HEK293T (cell line): Measurements from ENCODE around the gene PEDS1.
"Not testable (repeated sequence)": the region's sequence is repeated elsewhere in the genome, so short reads cannot be mapped to it uniquely, and the experiment has no call there.

Source experiments
- CTCF ChIA-PET: fragments of 350-600 bp; formaldehyde crosslinking; extraction: SDS; loops from one replicate; lab custom pipeline; 2021; ENCODE audit warnings: antibody characterized with exemption, inconsistent platforms; lab: Yijun Ruan, JAX
- POLR2A ChIA-PET: fragments of 350-600 bp; formaldehyde crosslinking; extraction: SDS; loops from one replicate; lab custom pipeline; 2020; ENCODE audit warnings: antibody characterized with exemption, inconsistent platforms; lab: Yijun Ruan, JAX
- DNase-seq: peaks from one replicate; pipeline ENCODE4 v3.0.0; 2012; ENCODE audit warnings: mixed read lengths; ENCODE audit errors: extremely low spot score
- ARNT ChIP-seq: fragments of 450-650 bp; IDR thresholded peaks from 2 replicates; pipeline ENCODE4 v1.6.1; 2017; ENCODE audit warnings: mild to moderate bottlenecking
- BHLHE40 ChIP-seq: fragments of 450-650 bp; IDR thresholded peaks from 2 replicates; pipeline ENCODE4 v1.6.1; 2016; ENCODE audit warnings: mild to moderate bottlenecking, moderate library complexity, borderline replicate concordance
- CTBP1 ChIP-seq: fragments of 450-650 bp; IDR thresholded peaks from 2 replicates; pipeline ENCODE4 v1.6.1; 2016; ENCODE audit warnings: borderline replicate concordance
- ELF4 ChIP-seq: fragments of 450-650 bp; IDR thresholded peaks from 2 replicates; pipeline ENCODE4 v1.6.1; 2017; ENCODE audit warnings: antibody characterized with exemption
- FOXA1 ChIP-seq: fragments of 450-650 bp; IDR thresholded peaks from 2 replicates; pipeline ENCODE4 v1.6.1; 2016; ENCODE audit warnings: mild to moderate bottlenecking
- FOXK2 ChIP-seq: fragments of 450-650 bp; IDR thresholded peaks from 2 replicates; pipeline ENCODE4 v1.6.1; 2016; ENCODE audit warnings: mild to moderate bottlenecking
- FOXM1 ChIP-seq: fragments of 450-650 bp; IDR thresholded peaks from 2 replicates; pipeline ENCODE4 v1.6.1; 2017; ENCODE audit warnings: mild to moderate bottlenecking, borderline replicate concordance
- HDGF ChIP-seq: fragments of 450-650 bp; IDR thresholded peaks from 2 replicates; pipeline ENCODE4 v1.6.1; 2017; ENCODE audit warnings: antibody characterized with exemption, borderline replicate concordance
- L3MBTL2 ChIP-seq: fragments of 450-650 bp; conservative IDR thresholded peaks from 2 replicates; pipeline ENCODE4 v1.6.1; 2016; ENCODE audit warnings: mild to moderate bottlenecking
- LEF1 ChIP-seq: fragments of 450-650 bp; IDR thresholded peaks from 2 replicates; pipeline ENCODE4 v1.6.1; 2017; ENCODE audit warnings: mild to moderate bottlenecking, borderline replicate concordance
- NFRKB ChIP-seq: fragments of 450-650 bp; IDR thresholded peaks from 2 replicates; pipeline ENCODE4 v1.6.1; 2016; ENCODE audit warnings: mild to moderate bottlenecking, moderate library complexity
- PKNOX1 ChIP-seq: fragments of 450-650 bp; IDR thresholded peaks from 2 replicates; pipeline ENCODE4 v1.6.1; 2016
- SP1 ChIP-seq: fragments of 450-650 bp; IDR thresholded peaks from 2 replicates; pipeline ENCODE4 v1.6.1; 2017
- SUZ12 ChIP-seq: fragments of 450-650 bp; IDR thresholded peaks from 2 replicates; pipeline ENCODE4 v1.6.1; 2016; ENCODE audit warnings: mild to moderate bottlenecking
- TARDBP ChIP-seq: fragments of 450-650 bp; IDR thresholded peaks from 2 replicates; pipeline ENCODE4 v1.6.1; 2016
- ZNF384 ChIP-seq: fragments of 450-650 bp; IDR thresholded peaks from 2 replicates; pipeline ENCODE4 v1.6.1; 2016

Gene PEDS1

GRCh38 chr20:50188287-50188688 lies 34.8 kb upstream of the PEDS1 start:
- POLR2A ChIA-PET: interaction anchor here (1.3 kb wide), 1 partner anchor 97 kb away, joined by 4 read pairs; no protein-coding TSS in a partner anchor

DNA sequence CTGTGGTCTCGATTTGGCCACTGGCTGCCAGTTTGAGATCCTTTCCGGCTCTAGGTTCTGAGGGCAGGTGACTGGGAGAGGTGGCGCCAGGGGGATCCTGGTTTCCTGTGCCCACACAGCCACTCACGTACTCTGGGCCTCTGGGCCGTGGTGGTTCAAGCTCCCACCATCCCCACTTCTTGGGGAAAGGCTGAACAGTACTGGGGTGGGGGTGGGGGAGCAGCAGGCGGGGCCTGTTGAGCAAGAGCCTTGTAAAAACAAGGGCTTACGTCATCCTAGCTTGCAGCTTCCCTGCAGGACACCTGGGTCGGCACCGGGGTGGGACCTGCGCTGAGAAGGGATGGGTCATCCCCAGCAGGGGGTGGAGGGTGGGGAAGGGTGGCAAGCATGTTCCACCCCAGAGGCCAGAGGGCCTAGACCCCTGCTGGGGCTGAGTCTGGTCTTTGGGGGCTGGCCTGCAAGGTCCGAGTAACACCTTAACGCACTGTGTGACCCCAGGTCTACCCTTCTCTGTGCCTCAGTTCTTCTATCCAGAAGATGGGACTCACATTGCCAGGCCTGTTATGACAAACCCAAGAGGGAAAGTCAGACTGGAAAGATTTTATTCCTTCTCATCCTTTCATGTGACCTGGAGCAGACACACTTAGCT lies 34.0 kb upstream of the PEDS1 start:
- POLR2A ChIA-PET: interaction anchor here (1.3 kb wide), 1 partner anchor 71 kb away, joined by 3 read pairs; no protein-coding TSS in a partner anchor
- DNase-seq: no peak
- no peak for TF ChIP-seq L3MBTL2
- TF ChIP-seq NFRKB: no peak
- TF ChIP-seq LEF1: no peak
- no peak for TF ChIP-seq SP1

More at GRCh38 chr20:50188287-50188688, 34.8 kb upstream of the PEDS1 start:
- no peak for TF ChIP-seq ZNF384
- TF ChIP-seq ARNT: no peak
- no peak for TF ChIP-seq L3MBTL2
- no peak for TF ChIP-seq TARDBP
- TF ChIP-seq FOXK2: no peak
- no peak for TF ChIP-seq FOXA1
- TF ChIP-seq FOXM1: no peak
- TF ChIP-seq BHLHE40: no peak
- TF ChIP-seq CTBP1: no peak
- TF ChIP-seq ELF4: no peak
- CTCF ChIA-PET: no interaction called here
- DNase-seq: no peak

DNA sequence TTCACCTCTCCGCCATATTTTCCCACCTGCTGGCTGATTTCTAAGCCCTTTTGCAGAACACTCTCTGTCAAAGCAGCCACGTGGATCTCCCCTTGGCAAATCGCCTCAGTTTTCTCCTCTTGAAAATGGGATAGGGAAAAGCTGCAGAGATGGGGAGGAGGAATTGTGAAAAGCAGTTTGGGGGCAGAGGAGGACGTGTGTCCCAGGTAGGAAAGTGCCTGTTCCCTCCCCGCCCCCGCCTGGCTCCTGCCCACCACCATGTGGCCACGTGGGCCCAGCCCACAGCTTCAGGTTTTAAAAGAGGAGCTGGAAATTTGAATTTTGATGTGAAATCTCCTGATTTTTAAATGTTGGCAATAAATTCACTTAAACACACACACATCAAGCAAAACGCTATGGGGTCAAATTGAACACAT lies 33.5 kb upstream of the PEDS1 start:
- no peak for DNase-seq
- POLR2A ChIA-PET: interaction anchor here (1.3 kb wide), 1 partner anchor 71 kb away, joined by 3 read pairs; no protein-coding TSS in a partner anchor
- TF ChIP-seq TARDBP: no peak
- no peak for TF ChIP-seq ZNF384
- no peak for TF ChIP-seq BHLHE40
- no peak for TF ChIP-seq LEF1
- TF ChIP-seq SP1: no peak
- TF ChIP-seq HDGF: no peak
- TF ChIP-seq NFRKB: no peak
- TF ChIP-seq CTBP1: no peak
- TF ChIP-seq ARNT: no peak
- TF ChIP-seq ELF4: no peak
- no peak for TF ChIP-seq L3MBTL2
- TF ChIP-seq FOXK2: no peak
- TF ChIP-seq PKNOX1: no peak
- TF ChIP-seq FOXM1: no peak
- no peak for TF ChIP-seq FOXA1
- CTCF ChIA-PET: interaction anchor here (0.8 kb wide), 1 partner anchor 488 kb away, joined by 4 read pairs; no protein-coding TSS in a partner anchor

More for the DNA sequence above, 34.0 kb upstream of the PEDS1 start:
- CTCF ChIA-PET: interaction anchor here (0.8 kb wide), 1 partner anchor 487 kb away, joined by 4 read pairs; no protein-coding TSS in a partner anchor

GRCh38 chr20:50186151-50186885 lies 32.8 kb upstream of the PEDS1 start:
- POLR2A ChIA-PET: interaction anchor here (1.3 kb wide), 1 partner anchor 70 kb away, joined by 3 read pairs; no protein-coding TSS in a partner anchor
- CTCF ChIA-PET: interaction anchor here (0.7 kb wide), 1 partner anchor 123 kb away, joined by 4 read pairs; no protein-coding TSS in a partner anchor
- peak; percentile 74 for DNase-seq

DNA sequence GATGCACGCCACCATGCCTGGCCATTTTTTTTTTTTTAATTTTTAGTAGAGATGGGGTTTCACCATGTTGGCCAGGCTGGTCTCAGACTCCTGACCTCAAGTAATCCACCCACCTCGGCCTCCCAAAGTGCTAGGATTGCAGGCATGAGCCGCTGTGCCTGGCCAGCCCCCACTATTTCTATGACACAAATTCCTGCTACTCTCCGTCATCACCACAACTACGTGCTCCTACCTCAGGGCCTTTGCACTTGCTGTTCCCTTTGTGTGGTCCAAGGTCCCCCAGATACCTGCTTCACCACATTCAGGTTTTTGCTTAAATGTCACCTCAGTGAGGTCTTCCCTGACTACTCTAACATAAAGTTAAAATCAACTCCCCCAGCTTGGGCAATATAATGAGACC lies 31.9 kb upstream of the PEDS1 start:
- no peak for DNase-seq
- ChIA-PET POLR2A (no interaction called here), CTCF (interaction anchor here (0.7 kb wide), 2 partner anchors 63 to 124 kb away, joined by 4 to 6 read pairs; no protein-coding TSS in a partner anchor)
- no peak for TF ChIP-seq LEF1
- no peak for TF ChIP-seq SUZ12
- no peak for TF ChIP-seq L3MBTL2
- TF ChIP-seq HDGF: no peak
- no peak for TF ChIP-seq NFRKB
- TF ChIP-seq CTBP1: no peak
- no peak for TF ChIP-seq ARNT
- TF ChIP-seq ZNF384: no peak
- TF ChIP-seq ELF4: no peak
- no peak for TF ChIP-seq SP1
- no peak for TF ChIP-seq TARDBP
- no peak for TF ChIP-seq FOXM1

More at GRCh38 chr20:50186151-50186885, 32.8 kb upstream of the PEDS1 start:
- no peak for TF ChIP-seq CTBP1
- no peak for TF ChIP-seq ZNF384
- TF ChIP-seq TARDBP: no peak

DNA sequence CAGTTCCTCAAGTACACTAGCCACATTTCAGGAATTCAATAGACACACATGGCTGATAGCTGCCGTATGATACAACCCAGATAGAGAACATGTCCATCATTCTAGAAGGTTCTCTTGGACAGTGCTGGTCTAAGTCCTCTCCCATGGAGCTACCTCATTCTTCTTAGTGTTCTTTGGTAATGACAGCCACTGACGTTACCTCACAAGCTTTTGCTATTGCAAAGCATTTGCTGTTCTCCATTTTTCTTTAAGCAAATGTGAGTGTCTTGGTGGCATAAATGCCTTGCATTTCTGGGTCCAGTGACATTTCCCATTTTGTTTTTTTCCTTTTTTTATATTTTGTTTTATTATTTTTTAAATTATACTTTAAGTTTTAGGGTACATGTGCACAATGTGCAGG lies 28.8 kb upstream of the PEDS1 start:
- no peak for TF ChIP-seq L3MBTL2
- TF ChIP-seq CTBP1: no peak
- no peak for TF ChIP-seq FOXK2
- no peak for TF ChIP-seq NFRKB
- no peak for TF ChIP-seq BHLHE40
- DNase-seq: no peak
- ChIA-PET POLR2A (no interaction called here), CTCF (interaction anchor here (1.1 kb wide), 1 partner anchor 97 kb away, joined by 4 read pairs; no protein-coding TSS in a partner anchor)

DNA sequence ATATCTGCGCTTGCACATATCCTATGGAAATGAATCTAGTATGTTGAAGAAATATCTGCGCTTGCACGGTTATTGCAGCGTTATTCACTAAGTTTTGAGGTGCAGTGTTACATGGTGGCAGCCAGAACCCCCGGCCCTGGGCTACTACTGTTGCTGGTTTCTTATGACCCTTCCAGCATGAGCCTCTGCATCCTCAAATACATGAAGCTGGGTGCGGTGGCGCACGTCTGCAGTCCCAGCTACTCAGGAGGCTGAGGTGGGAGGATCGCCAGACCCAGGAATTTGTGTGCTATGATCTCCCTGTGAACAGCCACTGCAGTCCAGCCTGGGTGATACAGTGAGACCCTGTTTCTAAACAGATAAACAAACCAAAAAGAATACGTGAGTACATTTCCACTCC lies 27.8 kb upstream of the PEDS1 start:
- no peak for TF ChIP-seq FOXK2
- no peak for TF ChIP-seq FOXA1
- TF ChIP-seq SP1: no peak
- TF ChIP-seq BHLHE40: no peak
- TF ChIP-seq ARNT: no peak
- TF ChIP-seq SUZ12: no peak
- TF ChIP-seq L3MBTL2: no peak
- TF ChIP-seq HDGF: no peak
- TF ChIP-seq NFRKB: no peak
- no peak for TF ChIP-seq CTBP1
- TF ChIP-seq ELF4: no peak
- no peak for TF ChIP-seq LEF1
- TF ChIP-seq FOXM1: no peak
- no peak for TF ChIP-seq PKNOX1
- ChIA-PET CTCF (no interaction called here), POLR2A (no interaction called here)
- DNase-seq: no peak

DNA sequence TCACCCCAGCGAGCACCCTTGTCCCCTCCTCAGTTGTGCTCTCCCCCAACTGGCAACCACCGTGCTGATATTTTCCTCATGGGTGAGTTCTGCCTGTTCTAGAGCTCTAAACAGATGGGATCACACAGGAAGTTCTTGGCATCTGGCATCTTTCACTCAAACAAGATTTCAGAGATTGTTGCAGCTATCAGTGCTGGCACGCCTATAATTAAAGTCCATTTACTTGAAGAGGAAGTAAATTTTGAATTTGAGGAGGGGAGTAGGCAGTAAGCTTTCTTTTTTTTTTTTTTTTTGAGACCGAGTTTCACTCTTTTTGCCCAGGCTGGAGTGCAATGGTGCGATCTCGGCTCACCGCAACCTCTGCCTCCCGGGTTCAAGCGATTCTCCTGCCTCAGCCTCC lies 25.1 kb upstream of the PEDS1 start:
- DNase-seq: not testable (repeated sequence)
- POLR2A ChIA-PET: interaction anchor here (1.1 to 1.6 kb wide), 3 partner anchors 12 to 63 kb away, joined by 3 to 6 read pairs (median 5); partner anchors contain the start of genes CEBPB and PEDS1
- CTCF ChIA-PET: interaction anchor here (0.5 to 1.5 kb wide), 12 partner anchors 9 to 751 kb away, joined by 3 to 5 read pairs (median 4); no protein-coding TSS in a partner anchor
